GM19468 (cell line): ENCODE data around the gene NINL.
"Not testable (repeated sequence)": the region's sequence is repeated elsewhere in the genome, so short reads cannot be mapped to it uniquely, and the experiment has no call there.

ENCODE experiments used
- ATAC-seq: cut with Tn5 transposase; IDR thresholded peaks from one replicate; pipeline ENCODE4 v1.9.1; 2021; ENCODE audit warnings: mild to moderate bottlenecking, moderate library complexity, moderate number of reproducible peaks; ENCODE audit not compliant: unreplicated experiment; ENCODE audit errors: extremely low read depth

The NINL gene

DNA sequence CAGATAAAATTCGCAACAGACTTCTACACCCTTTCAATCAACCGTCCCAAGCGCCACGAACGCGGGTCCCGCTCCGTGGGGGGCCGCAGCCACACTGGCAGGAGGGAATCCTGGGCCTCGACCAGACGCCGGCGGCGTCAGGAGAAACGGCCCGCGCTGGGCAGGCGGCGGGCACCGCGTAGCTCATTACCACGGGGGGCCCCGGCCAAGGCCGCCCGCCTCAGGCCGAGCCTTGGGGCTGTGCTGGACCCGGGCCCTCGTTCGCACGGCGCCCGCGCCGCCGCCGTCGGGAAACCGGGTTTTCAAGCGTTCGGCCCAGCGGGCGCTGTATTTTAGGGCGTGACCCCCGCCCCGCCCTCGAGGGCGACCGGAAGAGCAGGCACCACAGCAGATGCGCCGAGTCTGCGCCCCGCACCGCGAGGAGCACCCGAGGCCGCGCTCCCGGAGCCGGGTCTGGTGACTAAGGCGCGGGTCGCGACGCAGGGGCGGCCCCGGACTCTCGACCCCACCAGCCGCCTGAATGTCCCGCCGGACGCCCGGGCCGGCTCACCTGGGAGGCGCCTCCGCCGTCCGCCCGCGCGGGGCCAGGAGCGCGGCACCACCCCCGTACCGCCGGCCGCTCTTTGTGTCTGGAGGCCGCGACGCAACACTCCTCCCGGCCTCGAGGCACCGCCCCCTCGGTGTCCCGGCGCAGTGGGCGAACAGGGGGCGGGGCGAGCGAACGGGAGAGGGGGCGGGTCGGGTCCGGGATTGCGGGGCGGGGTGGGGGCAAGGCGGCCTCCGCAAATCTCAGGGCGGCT is at the start of gene NINL:
Gene NINL, minus strand, starts transcription at position 627 of the 800 bp plus-strand sequence. CDS start 58,944 bp downstream, outside the sequence.
- ATAC-seq: no peak

DNA sequence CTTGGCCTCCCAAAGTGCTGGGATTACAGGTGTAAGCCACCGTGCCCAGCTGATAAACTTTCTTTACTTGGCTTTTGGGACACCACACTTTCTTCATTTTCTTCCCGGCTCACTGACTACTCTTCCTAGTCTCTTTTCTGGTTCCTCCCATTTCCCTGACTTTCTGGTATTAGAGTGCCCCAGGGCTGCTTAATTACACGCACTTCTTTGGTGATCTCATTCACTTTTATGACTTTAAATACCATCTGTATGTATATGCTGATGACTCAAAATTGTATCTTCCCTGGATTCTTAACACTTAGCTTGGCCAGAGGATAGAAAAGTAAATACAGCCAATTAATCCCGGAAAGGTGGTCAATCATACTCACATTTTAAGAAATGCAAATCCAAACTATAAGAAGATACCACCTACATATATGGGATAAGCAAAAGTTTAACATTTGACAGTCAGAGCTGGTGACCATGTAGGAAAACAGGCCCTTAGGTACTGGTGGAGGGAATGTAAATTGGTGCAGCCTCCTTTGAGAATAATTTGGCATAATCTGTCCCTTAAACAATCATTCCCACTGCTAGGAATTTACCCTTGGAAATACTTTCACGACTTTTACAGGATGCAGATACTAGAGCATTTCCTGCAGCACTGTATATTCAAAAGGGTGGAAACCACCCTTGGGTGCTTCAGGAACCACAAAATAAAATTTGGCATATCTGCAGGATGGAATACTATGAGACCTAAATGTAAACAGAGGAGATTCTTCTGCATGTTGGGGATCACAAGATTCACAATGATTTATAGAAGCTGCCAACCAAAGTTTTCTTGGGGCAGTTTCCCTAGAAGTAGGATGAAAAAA is 47.8 kb upstream of the NINL start:
- no peak for ATAC-seq

DNA sequence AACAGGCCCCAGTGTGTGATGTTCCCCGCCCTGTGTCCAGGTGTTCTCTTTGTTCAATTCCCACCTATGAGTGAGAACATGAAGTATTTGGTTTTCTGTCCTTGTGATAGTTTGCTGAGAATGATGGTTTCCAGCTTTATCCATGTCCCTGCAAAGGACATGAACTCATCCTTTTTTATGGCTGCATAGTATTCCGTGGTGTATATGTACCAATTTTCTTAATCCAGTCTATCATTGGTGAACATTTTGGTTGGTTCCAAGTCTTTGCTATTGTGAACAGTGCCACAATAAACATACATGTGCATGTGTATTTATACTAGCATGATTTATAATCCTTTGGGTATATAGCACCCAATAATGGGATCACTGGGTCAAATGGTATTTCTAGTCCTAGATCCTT is 45.3 kb upstream of the NINL start:
- not testable (repeated sequence) for ATAC-seq

DNA sequence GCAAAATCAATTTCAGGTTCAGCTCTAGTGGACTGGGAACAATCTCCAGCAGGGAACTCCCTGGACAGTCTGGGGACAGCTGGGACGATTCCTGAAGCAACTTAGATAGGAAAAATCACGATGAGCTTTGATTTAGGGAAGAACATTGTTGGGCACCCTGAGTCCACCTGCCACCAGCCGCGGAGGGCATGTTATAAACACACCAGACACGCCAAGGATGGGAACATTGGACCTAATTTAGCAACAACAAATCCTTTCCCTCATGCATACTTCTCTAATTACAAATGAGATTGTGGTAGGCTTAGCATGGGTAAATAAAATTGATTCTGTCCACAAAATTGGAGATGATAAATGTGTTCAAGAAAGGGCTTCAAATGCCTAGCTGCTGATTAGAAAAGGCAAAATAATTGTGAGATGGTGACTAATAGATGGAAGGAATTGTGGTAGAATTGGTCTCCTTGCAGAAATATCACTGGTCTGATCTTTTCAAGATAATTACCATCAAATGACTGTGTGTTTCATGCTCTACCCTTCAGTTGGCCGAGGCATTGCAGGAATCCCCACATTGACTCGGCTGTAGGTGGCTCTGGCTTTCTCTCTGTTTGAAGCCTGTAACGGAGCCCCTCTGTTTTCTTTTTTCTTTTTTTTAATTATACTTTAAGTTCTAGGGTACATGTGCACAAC is 44.6 kb upstream of the NINL start:
- ATAC-seq: no peak

DNA sequence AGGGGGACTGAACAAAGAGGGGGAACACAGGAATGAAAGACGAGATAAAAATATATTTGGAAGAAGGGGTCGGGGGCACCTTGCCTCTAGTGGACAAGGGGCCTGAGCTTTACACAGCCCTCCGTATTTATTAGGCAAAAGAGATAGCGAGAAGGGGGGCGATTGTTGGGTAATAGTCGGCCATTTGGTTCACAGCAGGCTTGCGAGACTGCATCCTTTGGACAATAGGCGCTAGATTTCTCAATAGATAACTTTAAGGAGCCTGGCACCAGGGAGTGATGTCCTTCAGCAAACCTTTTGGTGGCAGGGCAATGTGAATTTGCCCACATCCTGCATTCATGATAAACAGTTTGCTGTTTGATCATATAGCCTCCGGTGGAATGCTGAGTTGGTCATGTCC is 41.4 kb upstream of the NINL start:
- ATAC-seq: no peak

DNA sequence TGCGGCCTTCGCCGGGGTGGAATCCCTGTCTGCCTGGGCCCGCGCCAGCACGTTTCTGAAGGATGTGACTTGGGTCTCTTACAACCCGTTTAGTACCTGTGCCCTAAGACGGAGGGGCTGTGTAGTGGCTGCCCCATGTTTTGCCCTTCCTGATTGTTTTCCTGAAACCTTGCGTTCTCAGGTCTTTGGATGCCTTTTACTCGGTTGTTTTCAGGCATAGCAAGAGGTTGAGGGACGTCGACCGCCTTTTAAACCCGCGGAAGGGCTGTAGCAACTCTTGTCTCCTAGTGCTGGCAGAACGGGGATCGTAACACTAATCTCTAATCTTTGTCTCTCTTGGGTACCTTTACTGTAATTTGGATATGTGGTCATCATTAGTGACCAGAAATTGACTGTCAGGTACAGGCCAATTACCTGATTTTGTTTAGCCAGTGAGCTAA is 39.2 kb upstream of the NINL start:
- no peak for ATAC-seq

DNA sequence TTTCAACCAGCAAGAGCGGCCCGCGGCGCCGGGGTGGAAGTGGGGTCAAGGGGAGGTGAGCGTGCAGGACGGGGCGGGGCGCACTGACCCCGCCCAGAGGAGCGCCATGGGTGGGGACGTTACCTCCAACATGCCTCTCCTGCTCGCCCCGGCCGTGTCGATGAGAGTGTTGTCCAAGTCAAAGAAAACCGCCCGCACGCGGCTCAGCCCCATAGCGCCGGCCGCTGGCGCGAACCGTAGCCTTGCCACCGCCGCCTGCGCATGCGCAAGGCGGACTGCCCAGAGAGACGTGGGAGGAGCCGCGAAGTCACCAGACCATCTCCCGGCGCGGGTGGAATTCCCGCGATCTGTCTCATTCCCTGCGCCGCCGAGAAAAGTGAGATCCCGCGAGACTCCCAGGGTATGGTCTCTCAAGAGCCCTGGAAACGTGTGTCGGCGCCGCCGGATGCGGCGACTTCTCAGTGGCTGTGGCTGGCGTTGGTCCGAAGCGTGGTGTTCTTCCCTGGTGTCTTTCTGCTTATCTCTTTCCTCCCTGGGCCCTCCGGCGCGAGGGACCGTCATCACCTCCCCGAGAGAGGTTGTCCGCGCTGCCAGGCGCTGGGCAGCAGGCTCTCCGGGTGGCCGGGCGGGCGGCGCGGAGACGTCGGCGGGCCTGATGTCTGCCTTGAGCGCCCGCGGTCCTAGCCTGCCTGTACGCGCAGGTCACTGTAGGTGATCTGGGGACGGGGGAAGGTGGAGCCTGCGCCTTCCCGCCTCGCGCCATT is 38.6 kb upstream of the NINL start, which contains the start of gene NANP:
Gene NANP, minus strand, starts transcription at position 279 of the 764 bp plus-strand sequence. Its CDS starts 66 bp downstream, at position 213.
- peak; percentile 70 for ATAC-seq

DNA sequence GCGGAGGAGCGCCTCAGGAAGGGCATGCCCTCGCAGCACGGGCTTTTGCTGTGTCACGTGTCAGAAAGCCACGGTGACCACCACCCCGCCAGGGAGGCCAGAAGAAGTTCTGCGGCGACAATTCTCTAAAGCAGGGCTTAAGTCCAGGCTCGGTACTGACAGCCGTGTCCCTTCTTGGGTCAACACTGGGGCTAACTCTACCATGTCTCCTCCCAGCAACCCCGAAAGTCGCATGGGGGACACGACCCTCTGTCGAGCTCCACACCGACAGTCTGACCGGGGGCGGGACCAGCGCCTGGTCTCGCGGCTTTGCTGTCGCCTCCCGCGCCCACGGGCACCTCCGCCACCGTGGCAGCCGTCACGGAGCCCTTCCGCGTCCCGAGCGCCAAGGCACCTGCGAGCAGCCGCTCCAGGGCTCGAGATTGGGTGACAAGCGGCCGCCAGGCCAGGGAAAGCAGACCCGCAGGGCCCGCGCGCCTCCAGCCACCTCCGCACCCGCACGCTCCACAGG is 37.9 kb upstream of the NINL start:
- ATAC-seq: peak; percentile 2

DNA sequence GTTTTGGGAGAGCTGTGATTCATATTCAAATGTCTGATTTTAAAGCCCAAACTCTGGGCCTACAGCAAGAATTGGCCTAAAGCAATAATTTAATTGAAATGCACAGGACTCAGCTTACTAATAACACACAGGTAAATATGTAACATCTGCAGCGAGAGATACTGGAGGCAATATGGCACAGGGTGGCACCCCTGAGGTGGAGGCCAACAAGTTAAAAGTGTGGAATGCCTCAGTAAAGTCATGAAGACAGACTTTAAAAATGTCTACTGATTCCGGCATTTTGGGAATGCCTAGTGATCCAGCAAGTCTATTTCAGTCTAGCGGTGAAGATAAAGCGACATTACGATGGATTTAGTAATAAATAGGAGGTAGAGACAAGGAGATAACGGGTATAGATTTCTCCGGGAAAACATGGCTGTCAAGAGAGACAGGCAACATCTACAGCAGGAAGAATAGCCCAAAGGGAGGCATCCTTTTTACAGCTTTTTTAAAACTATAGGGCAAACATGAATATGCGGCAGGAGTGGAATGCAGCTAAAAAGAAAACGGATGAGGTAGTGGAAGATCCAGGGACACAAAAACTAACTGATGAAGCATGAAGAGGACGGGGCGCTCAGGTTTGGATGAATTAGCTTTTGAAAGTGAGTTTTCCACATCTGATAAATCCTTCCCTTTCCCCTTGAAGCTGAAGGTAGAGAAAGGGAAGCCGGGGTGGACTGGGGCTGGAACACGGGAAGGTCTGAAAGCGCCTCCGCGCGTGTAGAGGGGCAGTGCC is 37.3 kb upstream of the NINL start:
- ATAC-seq: no peak

DNA sequence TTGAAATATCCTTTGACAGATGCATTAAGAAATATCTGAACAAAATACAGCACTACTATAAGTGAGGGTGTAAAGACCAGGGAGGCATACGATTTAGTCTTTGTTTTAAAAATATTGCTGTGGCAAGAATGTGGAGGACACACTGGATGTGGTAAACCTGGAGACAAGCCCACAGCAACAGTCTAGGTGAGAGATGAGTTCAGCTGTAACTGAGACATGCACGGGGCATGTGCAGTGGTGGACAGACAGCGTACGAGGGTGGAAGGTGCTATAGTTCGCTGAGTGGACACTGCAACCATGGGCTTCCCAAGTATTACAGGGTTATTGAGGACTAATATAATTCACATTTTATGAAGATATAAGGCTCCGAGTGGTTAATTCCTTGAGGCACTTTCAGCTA is 36.7 kb upstream of the NINL start:
- ATAC-seq: no peak

DNA sequence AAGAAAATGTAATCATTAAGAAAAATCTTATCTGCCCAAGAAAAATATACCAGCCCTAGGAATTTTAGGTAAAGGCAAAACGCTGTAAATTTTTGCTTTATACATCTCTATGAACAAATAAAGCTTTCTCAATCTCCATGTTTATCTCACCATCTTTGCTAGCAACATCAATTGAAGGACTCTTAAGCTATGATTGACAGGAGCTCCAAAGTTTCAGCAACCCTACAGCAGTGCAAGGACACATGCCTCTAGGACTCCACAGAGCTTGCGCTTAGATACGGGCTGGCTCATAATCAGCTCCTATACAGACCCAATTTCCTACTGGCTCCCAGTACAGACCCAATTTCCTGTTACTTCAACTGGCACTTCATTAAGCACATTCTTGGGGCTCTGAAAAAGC is 34.2 kb upstream of the NINL start:
- ATAC-seq: no peak

DNA sequence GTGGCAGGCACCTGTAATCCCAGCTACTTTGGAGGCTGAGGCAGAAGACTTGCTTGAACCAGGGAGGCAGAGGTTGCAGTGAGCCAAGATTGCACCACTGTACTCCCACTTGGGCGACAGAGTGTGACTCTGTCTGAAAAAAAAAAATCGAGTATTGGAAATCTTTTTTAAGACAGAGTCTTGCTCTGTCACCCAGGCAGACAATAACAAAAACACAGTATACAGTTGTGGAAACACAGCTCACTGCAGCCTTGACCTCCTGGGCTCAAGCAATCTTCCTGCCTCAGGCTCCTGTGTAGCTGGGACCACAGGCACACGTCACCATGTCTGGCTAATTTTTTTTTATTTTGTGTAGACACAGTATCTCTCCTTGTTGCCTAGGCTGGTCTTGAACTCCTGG is 23.4 kb upstream of the NINL start:
- no peak for ATAC-seq

DNA sequence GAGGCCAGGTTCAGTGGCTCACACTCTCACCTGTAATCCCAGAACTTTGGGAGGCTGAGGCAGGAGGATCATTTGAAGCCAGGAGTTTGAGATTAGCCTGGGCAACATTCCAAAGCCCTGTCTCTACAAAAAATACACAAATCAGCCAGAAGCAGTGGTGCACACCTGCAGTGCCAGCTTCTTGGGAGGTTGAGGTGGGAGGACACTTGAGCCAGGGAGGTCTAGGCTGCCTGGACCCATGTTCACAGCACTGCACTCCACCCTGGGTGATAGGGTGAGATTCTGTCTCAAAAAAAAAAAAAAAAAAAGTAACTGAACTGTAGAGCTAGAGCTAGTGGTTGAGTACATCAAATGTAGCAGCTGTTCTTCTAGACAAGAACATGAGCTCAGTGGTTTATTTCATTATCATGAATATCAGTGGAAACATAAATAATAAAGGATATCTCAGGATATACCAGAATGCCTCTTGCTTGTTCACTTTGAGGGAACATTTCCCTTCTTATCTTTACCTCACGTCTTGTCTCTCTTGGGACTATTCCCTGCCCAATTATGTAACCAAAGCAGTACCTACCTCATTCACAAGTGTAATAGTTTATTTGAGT is 20.9 kb upstream of the NINL start:
- no peak for ATAC-seq

DNA sequence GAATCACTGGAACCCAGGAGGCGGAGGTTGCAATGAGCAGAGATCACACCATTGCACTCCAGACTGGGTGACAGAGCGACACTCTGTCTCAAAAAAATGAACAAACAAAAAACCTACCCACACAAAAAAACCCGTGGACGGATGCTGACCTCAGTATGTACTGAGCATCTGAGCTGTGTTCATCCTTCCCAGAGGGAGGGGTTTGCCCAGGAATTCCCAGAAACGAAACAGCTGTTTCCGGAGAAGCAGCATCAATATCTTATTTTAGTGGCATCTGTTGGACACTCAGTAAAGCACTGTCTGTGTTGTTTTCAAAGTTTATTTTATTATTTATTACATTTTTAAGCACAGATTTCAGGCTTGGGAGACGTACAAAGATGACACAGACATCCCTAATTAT is 19.8 kb upstream of the NINL start:
- no peak for ATAC-seq

DNA sequence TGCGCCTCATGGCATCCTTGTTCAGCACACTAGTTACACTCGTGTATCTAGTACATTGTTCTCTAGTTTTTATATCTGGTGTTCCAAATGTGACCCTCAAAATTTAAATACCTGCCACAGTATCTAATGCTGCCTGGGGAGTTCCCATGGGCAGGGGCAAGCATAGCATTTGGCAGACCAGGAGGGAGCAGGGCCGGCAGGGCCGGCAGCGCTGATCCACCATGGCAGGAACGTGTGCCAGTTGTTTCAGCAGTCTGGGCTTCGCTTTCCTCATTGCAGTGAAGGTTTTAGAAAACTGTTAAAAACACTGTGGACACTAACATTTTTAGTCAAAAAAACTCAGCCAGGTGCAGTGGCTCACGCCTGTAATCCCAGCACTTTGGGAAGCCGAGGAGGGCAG is 19.3 kb upstream of the NINL start:
- ATAC-seq: no peak

DNA sequence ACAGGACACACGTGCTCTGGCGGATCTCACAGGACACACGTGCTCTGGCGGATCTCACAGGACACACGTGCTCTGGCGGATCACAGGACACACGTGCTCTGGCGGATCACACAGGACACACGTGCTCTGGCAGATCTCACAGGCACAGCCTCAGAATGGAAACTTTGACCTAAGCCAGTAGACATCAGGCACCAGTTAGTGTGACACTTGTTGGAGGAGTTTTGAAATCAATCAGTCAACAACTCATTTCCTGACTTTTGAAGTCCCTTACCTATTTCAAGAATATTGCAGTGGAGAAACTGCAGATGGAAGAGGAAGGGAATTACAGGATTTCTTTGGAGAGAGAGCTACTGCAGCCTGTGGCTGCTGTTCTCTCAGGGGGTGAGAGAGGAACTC is 17.6 kb upstream of the NINL start:
- not testable (repeated sequence) for ATAC-seq

DNA sequence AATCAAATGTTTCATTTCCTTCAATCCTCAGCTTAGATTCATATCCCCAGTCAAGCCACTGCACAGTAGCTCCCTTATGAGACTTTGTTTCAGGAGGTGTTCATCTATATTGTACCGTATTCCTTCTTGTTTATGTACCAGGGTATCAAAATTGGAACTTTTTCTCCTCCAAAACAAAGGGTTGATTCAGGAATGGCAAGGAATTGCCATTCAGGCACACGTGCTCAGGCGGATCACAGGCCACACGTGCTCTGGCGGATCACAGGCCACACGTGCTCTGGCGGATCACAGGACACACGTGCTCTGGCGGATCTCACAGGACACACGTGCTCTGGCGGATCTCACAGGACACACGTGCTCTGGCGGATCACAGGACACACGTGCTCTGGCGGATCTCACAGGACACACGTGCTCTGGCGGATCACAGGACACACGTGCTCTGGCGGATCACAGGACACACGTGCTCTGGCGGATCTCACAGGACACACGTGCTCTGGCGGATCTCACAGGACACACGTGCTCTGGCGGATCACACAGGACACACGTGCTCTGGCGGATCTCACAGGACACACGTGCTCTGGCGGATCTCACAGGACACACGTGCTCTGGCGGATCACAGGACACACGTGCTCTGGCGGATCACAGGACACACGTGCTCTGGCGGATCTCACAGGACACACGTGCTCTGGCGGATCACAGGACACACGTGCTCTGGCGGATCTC is 17.0 kb upstream of the NINL start:
- not testable (repeated sequence) for ATAC-seq

DNA sequence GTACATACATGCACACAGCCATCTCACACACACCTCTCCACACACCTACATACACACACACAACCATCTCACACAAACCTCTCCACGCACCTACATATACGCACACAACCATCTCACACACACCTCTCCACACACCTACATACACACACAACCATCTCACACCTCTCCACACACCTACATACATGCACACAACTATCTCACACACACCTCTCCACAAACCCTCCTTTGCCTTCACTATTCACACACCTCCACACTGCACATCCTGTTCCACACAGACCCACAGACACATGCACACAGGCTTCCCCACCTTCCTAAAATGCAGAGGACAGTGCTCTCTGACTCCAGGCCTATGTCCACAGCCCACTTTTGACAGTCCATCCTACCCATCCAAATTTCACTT is 16.3 kb upstream of the NINL start:
- ATAC-seq: no peak
